ENCODE data around the gene PCDH18. TPM values are rescaled to one million over a fixed set of nuclear protein-coding genes. Genes with fewer than 3 reads are reported as not detected.

Gene PCDH18, protein sequence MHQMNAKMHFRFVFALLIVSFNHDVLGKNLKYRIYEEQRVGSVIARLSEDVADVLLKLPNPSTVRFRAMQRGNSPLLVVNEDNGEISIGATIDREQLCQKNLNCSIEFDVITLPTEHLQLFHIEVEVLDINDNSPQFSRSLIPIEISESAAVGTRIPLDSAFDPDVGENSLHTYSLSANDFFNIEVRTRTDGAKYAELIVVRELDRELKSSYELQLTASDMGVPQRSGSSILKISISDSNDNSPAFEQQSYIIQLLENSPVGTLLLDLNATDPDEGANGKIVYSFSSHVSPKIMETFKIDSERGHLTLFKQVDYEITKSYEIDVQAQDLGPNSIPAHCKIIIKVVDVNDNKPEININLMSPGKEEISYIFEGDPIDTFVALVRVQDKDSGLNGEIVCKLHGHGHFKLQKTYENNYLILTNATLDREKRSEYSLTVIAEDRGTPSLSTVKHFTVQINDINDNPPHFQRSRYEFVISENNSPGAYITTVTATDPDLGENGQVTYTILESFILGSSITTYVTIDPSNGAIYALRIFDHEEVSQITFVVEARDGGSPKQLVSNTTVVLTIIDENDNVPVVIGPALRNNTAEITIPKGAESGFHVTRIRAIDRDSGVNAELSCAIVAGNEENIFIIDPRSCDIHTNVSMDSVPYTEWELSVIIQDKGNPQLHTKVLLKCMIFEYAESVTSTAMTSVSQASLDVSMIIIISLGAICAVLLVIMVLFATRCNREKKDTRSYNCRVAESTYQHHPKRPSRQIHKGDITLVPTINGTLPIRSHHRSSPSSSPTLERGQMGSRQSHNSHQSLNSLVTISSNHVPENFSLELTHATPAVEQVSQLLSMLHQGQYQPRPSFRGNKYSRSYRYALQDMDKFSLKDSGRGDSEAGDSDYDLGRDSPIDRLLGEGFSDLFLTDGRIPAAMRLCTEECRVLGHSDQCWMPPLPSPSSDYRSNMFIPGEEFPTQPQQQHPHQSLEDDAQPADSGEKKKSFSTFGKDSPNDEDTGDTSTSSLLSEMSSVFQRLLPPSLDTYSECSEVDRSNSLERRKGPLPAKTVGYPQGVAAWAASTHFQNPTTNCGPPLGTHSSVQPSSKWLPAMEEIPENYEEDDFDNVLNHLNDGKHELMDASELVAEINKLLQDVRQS
- 10 to 100 TPM; 49.6 to 61.3 (median 54.3) TPM for total RNA-seq

DNA sequence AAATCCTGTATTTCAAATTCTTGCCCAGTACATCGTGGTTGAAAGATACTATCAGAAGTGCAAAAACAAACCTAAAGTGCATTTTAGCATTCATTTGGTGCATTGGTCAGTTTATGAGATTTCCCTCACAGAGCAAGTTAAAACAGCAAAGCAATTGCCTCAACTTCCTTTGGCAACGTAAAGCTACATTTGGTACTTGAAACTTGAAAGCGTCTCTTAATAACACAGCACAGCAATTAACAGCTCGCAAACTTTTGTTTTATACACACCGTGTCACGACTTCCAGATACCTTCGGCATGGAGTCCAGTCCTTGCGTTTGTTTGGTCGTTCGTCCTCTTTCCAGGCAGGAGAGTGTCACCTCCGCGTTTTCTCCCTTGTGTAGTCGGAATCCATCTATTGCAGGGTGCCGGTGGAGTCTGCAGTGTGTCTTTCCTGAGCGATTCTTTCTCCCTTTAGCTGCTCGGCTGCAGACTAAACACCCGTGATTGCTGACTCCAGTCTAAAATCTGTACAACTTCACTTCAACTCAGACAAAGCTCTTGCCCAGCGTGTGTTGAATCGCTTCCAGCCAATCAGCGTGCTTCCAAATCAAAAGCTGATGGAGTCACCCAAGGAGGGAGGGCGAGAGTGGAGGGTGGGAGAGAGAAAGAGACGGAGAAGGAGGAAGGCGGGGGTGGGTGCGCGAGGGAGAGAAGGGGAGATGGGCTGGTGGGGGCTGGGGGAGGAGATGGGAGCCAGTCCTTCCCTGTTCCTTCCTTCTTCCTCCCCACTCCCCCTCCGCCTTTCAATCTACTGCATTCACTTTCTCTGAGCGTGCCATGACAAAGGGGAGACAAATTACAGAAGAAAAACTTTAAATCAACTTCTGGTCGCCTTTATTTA lies at the start of gene PCDH18:
TSS of gene PCDH18 (minus strand) at position 509 of the 883 bp plus-strand sequence. CDS start at position 103, 406 bp downstream.
- Histone ChIP-seq H3K9me3 (no peaks in the 10 kb centered on the region), H3K27ac (peak within 1 kb of the TSS; percentile 46 to 87 (median 73)), H3K4me3 (peak within 1 kb of the TSS; percentile 31 to 55 (median 46)), H3K36me3 (no peaks in the 10 kb centered on the region), H3K4me1 (peaks cover 0 to 22% (median 3%) of the 10 kb centered on the region in 4 donors), H3K27me3 (no peaks in the 10 kb centered on the region)
- TF ChIP-seq POLR2A (IDR thresholded peaks at IDR 0.05) = peak in 1 of 2 donors; percentile 67
- peak in 1 of 2 donors; percentile 85 for TF ChIP-seq EP300 (IDR thresholded peaks at IDR 0.05)
- TF ChIP-seq, protein P1, sequence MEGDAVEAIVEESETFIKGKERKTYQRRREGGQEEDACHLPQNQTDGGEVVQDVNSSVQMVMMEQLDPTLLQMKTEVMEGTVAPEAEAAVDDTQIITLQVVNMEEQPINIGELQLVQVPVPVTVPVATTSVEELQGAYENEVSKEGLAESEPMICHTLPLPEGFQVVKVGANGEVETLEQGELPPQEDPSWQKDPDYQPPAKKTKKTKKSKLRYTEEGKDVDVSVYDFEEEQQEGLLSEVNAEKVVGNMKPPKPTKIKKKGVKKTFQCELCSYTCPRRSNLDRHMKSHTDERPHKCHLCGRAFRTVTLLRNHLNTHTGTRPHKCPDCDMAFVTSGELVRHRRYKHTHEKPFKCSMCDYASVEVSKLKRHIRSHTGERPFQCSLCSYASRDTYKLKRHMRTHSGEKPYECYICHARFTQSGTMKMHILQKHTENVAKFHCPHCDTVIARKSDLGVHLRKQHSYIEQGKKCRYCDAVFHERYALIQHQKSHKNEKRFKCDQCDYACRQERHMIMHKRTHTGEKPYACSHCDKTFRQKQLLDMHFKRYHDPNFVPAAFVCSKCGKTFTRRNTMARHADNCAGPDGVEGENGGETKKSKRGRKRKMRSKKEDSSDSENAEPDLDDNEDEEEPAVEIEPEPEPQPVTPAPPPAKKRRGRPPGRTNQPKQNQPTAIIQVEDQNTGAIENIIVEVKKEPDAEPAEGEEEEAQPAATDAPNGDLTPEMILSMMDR (IDR thresholded peaks at IDR 0.05) = no peak
- 0 to 1% methylated on average over 28 of the region's 28 CpGs for WGBS, 2 donors
- DNase-seq (ENCODE audit: low spot score in 2 of 2) = peak; percentile 88 to 96

DNA sequence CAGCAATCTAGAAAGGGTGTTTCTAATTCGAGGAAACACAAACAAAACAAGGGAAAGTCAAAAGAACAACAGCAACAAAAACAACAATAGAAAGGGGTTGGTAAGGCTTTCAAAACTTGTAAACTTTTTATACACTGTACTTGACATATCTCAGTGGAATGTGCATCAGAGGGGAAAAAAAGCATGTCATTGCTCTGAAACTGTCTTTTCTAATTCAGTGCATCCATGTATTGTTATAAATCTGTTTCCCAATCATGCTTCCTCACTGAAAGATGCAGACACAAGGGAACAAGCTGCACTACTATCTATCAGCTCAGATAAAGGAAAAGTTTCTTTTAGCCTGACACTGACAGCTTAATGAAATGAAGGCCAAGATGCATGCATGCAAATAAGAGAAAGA lies 44.2 kb upstream of the PCDH18 start:
- WGBS, 2 donors = 12 to 24% methylated on average over 1 of the region's 1 CpG
- Histone ChIP-seq H3K27me3 (no peaks in the 10 kb centered on the region), H3K4me3 (no peak overlapping the region), H3K9me3 (peaks cover 0 to 7% (median 0%) of the 10 kb centered on the region in 4 donors), H3K4me1 (no peaks in the 10 kb centered on the region), H3K27ac (no peak overlapping the region), H3K36me3 (no peaks in the 10 kb centered on the region)
- no peak for TF ChIP-seq POLR2A (IDR thresholded peaks at IDR 0.05)
- TF ChIP-seq EP300 (IDR thresholded peaks at IDR 0.05) = no peak
- TF ChIP-seq, protein P1 (IDR thresholded peaks at IDR 0.05) = no peak
- no peak for DNase-seq (ENCODE audit: low spot score in 2 of 2)

DNA sequence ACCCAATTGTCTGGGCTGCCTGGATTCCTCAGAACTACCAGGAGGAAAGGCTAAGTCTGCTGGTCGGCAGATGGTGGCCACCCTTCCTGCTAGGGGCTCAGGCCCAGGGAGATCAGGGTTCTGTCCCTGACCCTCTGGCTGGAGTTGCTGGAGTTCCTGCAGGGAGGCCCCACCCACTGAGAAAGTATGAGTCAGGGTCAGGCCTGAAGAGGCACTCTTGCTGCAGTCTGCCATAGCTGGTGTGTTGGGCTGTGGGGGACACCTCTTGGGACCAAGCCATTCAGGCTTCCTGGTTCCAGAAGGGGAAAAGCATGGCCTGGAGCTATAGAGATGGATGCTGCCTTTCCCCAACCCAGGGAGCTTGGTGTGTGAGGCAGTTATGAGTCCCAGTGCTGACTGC lies 40.4 kb upstream of the PCDH18 start:
- Histone ChIP-seq H3K27me3 (no peaks in the 10 kb centered on the region), H3K36me3 (no peaks in the 10 kb centered on the region), H3K4me3 (no peak overlapping the region), H3K9me3 (peaks cover 0 to 4% (median 0%) of the 10 kb centered on the region in 4 donors), H3K4me1 (no peaks in the 10 kb centered on the region), H3K27ac (no peak overlapping the region)
- TF ChIP-seq, protein P1 (IDR thresholded peaks at IDR 0.05) = no peak
- TF ChIP-seq EP300 (IDR thresholded peaks at IDR 0.05) = no peak
- no peak for TF ChIP-seq POLR2A (IDR thresholded peaks at IDR 0.05)
- DNase-seq (ENCODE audit: low spot score in 2 of 2) = no peak
- 83 to 88% methylated on average over 1 of the region's 1 CpG for WGBS, 2 donors

DNA sequence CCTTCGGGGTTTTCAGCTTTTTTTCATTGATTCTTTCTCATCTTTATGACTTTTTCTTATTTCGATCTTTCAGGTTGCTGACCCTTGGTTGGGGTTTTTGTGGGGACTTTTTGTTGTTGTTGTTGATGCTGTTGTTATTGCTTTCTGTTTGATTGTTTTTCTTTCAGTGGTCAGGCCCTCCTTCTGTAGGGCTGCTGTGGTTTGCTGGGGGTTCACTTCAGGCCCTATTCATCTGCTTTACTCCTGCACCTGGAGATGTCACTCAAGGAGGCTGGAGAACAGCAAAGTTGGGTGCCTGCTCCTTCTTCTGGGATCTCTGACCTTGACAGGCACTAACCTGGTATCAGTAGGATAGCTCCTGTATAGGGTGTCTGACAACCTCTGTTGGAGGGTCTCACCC lies 39.9 kb upstream of the PCDH18 start:
- no peak overlapping the region for H3K4me3 ChIP-seq
- 97 to 100% methylated on average over 2 of the region's 2 CpGs for WGBS, 2 donors
- no peak for DNase-seq (ENCODE audit: low spot score in 2 of 2)
- TF ChIP-seq EP300 (IDR thresholded peaks at IDR 0.05) = no peak
- TF ChIP-seq POLR2A (IDR thresholded peaks at IDR 0.05) = no peak
- TF ChIP-seq, protein P1 (IDR thresholded peaks at IDR 0.05) = no peak
- H3K27ac ChIP-seq = no peak overlapping the region
- no peaks in the 10 kb centered on the region for H3K36me3 ChIP-seq
- no peaks in the 10 kb centered on the region for H3K27me3 ChIP-seq
- H3K4me1 ChIP-seq = no peaks in the 10 kb centered on the region
- H3K9me3 ChIP-seq = peaks cover 0 to 4% (median 0%) of the 10 kb centered on the region in 4 donors

All from tibial nerve (tissue), 4 donors.